ENCODE data around the gene AVPI1.

The AVPI1 gene

GRCh38 chr10:97686962-97687784 lies at the start of gene AVPI1:
Gene AVPI1, minus strand, starts transcription at chr10:97687241. Its CDS starts 7,336 bp downstream, at chr10:97679905.
- peak; percentile 97 for DNase-seq

GRCh38 chr10:97736403-97736901 lies 49.4 kb upstream of the AVPI1 start:
- DNase-seq, result no peak

DNA sequence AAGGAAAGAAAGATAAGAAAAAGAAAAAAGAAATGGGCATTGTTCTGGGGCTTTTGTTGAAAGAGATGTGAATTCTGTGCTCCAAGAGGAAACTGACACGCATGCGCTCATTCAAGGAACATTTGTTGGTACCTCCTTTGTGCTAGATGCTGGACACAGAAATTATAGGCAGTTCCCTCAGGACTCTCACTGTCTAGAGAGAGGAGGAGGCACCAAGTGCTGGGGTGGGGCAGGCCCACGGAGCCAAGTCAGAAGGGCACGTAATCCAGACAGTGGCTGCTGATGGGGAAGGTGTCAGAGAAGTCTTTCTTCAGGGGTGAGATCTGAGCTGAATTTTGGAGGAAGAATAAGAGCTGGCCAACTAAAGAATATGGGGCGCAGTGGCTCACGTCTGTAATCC lies 47.0 kb upstream of the AVPI1 start:
- no peak for DNase-seq

DNA sequence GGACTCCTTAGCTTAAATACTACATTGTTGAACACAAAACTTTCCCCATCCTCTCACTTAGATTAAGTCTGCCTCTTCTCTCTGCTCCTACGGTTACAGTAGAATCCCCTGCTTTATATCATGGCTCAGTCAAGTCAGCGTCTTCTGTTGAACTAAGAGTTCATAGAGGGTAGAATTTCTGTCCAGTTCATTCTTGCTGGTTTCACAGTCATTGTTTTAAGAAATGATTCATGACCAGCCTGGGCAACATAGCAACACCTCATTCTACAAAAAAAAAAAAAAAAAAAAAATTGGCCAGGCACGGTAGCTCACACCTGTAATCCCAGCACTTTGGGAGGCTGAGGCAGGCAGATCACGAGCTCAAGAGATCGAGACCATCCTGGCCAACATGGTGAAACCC lies 46.2 kb upstream of the AVPI1 start:
- no peak for DNase-seq

DNA sequence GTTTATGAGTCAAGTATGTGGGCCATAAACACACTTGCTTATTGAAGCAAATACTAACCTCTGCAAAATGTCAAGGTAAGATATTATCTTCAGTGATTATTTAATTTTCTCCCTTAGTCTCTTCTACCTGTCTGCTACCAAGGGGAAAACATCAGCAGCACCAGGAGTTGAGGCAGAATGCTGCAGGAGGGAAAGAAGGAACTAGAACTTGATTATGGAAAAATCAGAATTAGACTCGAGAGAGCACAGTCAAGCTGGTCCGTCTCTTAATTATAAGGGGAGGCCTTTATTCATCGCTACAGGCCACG lies 45.0 kb upstream of the AVPI1 start:
- DNase-seq, result no peak

GRCh38 chr10:97731346-97732051 lies 44.5 kb upstream of the AVPI1 start:
- peak; percentile 71 for DNase-seq

GRCh38 chr10:97729014-97729413 lies 42.0 kb upstream of the AVPI1 start:
- no peak for DNase-seq

DNA sequence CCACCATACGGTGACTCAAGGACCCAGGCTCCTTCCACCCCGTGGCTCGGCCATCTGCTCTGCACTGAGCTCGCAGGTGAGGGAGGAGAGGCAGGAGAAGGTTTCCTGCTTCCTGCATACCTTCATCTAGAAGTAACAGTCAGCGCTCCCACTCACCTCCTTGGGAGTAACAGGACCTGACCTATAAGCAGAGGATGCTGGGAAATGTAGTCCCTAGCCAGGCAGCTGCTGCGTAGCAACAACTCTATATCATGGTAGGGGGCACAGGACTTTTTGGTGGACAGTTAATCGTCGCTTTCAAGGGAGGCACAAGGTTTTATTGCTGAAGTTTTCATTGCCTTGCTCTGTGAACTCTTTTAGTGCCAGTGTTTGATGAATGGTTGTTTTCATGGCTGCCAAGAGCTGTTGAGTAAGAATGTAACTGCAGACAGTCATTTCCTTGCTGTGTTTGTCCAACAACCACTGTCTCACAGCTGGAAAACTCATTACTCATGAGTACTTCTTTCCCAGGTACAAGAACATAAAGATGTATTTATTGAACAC lies 39.7 kb upstream of the AVPI1 start:
- DNase-seq, result peak; percentile 55

DNA sequence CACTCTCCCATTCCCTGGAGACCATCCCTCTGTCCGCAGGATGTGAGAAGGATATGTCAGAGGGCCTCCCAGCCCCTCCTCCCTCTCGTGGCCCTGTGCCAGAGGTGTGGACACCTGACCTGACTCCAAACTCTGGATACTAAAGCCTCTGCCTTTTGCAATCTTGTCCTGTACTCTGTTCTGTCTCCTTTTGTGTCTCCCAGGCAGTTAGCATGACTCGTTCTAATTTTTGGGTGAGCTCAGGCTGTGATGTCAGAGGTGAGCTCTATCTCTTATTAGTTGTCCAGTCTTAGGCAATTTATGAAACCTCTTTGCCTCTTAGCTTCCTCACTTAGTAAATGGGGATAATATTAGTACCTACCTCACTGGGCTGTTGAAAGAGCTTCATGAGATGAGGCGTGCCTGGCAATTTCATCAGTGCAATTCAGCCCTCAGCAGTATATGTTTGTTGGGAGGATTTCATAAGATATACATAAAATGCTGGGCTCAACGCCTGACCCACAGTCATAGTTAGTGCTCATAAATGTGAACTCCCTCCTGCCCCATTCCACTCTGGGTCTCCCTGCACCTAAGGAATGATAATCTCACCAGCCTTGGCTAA lies 37.4 kb upstream of the AVPI1 start:
- DNase-seq, result no peak

- no peak for DNase-seq
Observed at GRCh38 chr10:97723001-97723400, 36.0 kb upstream of the AVPI1 start.

DNA sequence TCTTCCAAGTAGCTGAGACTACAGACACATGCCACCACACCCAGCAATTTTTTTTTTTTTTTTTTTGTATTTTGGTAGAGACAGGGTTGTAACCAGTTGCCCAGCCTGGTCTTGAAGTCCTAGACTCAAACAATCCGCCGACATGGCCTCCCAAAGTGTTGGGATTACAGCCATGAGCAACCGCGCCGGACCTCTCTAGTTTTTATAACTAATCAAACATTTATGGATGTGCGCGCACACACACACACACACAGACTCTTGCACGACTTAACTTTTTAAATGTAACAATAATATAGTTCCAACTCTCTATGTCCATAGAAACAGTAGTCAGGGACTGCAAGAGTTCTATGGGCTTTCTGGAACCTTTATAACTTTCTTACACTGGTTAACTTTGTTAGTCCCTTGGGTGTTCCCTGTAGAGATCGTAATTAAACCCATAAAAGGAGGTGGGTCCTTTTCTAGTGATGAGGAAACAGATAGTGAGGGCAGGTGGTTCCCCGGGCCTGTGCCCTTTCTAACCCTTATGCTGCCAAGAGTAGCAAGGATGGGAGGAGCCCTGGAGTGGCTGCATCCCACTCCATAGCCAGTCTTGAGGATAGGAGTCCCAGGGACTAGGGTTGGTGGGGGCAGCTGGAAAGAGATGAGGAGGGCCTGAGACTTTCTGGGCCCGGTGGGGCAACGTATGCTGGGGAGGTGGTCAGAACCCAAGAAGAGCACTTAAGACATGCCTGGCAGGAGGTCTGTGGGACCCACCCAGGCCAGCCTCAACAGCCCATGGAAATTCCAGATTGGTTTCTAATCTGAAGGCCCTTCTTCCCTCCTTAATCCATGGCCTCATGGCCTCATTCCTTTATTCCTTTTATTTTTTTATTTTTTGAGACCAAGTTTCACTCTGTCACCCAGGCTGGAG lies 35.1 kb upstream of the AVPI1 start:
- DNase-seq, result no peak

GRCh38 chr10:97719602-97720001 lies 32.6 kb upstream of the AVPI1 start:
- no peak for DNase-seq

DNA sequence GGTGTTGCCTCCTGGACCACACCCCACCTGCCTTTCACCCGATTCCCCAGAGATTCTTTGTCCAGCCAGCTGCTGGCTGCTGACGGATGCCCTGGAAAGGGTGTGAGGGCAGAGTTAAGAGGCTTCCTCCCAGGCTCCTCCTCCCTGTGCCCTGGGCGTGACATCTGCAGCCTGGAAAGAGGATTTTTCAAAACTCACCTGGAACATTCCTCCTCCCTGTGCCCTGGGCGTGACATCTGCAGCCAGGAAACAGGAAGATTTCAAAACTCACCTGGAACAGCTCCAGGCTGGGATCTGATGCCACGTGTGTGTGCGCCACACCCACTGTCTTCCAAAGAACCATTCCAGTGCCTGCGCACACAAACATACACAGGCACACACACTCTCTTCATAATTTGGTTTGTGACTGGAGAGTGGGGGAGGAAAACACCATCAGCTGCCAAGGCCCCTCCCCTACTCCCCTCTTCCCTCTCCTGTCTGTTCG lies 31.7 kb upstream of the AVPI1 start:
- no peak for DNase-seq

DNA sequence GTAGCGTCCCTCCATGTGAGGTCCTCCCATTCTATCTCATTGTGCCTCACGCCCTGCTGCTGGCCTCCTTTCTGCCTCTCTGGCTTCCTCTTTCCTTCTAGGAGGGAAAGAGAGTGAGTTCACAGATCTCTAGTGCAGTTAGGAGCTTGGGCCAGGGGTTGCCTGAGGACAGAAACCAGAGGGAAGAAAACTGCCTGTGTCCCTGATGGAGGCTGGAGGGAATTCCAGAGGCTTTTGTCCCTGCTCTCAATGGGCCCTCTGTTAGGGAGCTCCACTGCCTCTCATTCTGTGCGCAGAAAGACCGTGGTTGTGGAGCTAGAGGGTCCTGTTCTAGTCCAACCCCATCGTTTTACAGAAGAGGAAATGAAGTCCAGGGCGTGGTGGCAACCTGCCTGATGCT lies 31.1 kb upstream of the AVPI1 start:
- DNase-seq, result no peak

DNA sequence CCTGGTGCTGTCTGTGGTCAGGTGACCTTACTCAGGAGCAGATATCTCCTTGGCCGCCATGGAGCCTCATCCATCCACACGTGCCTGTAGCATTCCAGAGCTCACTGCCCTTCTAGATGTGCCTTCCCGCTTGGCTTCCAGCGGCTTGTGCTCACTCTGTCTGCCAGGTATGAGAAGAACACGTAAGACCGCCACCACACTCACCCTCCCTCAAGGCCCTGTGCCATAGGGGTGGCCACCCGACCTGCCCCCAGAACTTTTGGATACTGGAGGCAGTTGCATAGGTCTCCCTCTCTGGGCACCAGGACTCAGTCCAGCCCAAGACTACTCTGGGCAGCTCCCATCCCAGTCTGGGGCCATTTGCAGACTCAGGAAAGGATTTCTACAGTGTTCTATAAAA lies 30.6 kb upstream of the AVPI1 start:
- no peak for DNase-seq

- no peak for DNase-seq
Observed at GRCh38 chr10:97715259-97715874, 28.3 kb upstream of the AVPI1 start.

- DNase-seq, result peak; percentile 92
Observed at GRCh38 chr10:97714401-97715258, 27.6 kb upstream of the AVPI1 start.

GRCh38 chr10:97713826-97714400 lies 26.9 kb upstream of the AVPI1 start:
- DNase-seq, result peak; percentile 81

DNA sequence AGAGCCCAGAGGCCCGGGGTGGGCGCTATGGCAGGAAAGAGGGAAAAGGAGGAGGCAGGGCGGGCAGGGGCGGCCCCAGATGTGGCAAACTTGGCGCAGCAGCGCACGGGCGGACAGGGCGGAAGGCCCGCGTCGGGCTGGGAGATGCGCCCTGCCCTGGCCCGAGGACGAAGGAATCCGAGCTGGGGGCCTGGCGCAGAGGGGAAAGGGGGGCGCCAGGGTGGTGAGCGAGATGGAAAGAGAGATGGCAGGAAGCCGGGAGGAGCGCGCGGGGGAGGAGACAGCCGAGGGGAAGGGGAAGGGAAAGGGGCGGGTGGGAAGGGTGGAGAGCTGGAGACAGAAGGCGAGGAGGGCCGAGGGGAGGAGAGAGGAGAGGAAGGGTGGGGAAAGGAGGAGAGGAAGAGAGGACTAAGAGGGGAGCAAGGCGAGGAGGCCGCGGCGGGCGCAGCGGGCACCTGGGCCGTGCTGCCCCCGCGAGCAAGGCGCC lies 26.3 kb upstream of the AVPI1 start, which contains the start of gene MARVELD1:
Gene MARVELD1, plus strand, starts transcription at position 392 of the 487 bp plus-strand sequence. CDS start 147 bp downstream, outside the sequence.
- peak; percentile 95 for DNase-seq

Measured in left hindlimb (tissue), 1 donor.